GM18502 (cell line): ENCODE data around the gene MAP1S.

Source experiments
- ATAC-seq: cut with Tn5 transposase; IDR thresholded peaks from one replicate; pipeline ENCODE4 v1.9.1; 2021; ENCODE audit warnings: mild to moderate bottlenecking; ENCODE audit not compliant: unreplicated experiment, poor library complexity

MAP1S gene

GRCh38 chr19:17734146-17734545 lies 14.9 kb downstream of the MAP1S start:
- no peak for ATAC-seq

- no peak for ATAC-seq
Observed at GRCh38 chr19:17735410-17735809, 16.1 kb downstream of the MAP1S start.

- ATAC-seq, result no peak
Observed at GRCh38 chr19:17737690-17738153, 18.4 kb downstream of the MAP1S start.

GRCh38 chr19:17739121-17739875 lies 20.0 kb downstream of the MAP1S start:
- no peak for ATAC-seq

GRCh38 chr19:17741456-17741855 lies 22.2 kb downstream of the MAP1S start:
- ATAC-seq, result no peak

GRCh38 chr19:17743874-17744580 lies 24.7 kb downstream of the MAP1S start:
- no peak for ATAC-seq

GRCh38 chr19:17747205-17748098 lies 28.2 kb downstream of the MAP1S start:
- peak; percentile 76 for ATAC-seq

- ATAC-seq, result no peak
Observed at GRCh38 chr19:17748884-17749638, 29.8 kb downstream of the MAP1S start.

GRCh38 chr19:17749912-17750317 lies 30.6 kb downstream of the MAP1S start:
- no peak for ATAC-seq

- ATAC-seq, result peak; percentile 40
Observed at GRCh38 chr19:17751103-17751911, 32.0 kb downstream of the MAP1S start, which contains the start of gene FCHO1. Gene FCHO1 (plus strand): TSS chr19:17751477. CDS start chr19:17755165, 3,688 bp downstream.

GRCh38 chr19:17751912-17752273 lies 32.6 kb downstream of the MAP1S start:
- no peak for ATAC-seq

- ATAC-seq, result no peak
Observed at GRCh38 chr19:17752865-17753639, 33.8 kb downstream of the MAP1S start.

GRCh38 chr19:17753976-17754375 lies 34.7 kb downstream of the MAP1S start:
- no peak for ATAC-seq

- peak; percentile 53 for ATAC-seq
Observed at GRCh38 chr19:17754634-17755442, 35.6 kb downstream of the MAP1S start.

- ATAC-seq, result no peak
Observed at GRCh38 chr19:17755443-17755890, 36.2 kb downstream of the MAP1S start.

GRCh38 chr19:17755977-17756670 lies 36.8 kb downstream of the MAP1S start:
- peak; percentile 41 for ATAC-seq

- ATAC-seq, result no peak
Observed at GRCh38 chr19:17757125-17757524, 37.8 kb downstream of the MAP1S start.
